OCI-LY3 (cell line): ENCODE results near the gene ODAD2.
"Not testable (repeated sequence)": the region's sequence is repeated elsewhere in the genome, so short reads cannot be mapped to it uniquely, and the experiment has no call there.

Source experiments
- H2AFZ ChIP-seq: fragments of 200-600, 300-600 bp; shearing (Covaris generic); 2 replicates; pipeline ENCODE4 v1.6.0; 2014; ENCODE audit warnings: antibody characterized with exemption, low read depth, low read length
- H3K27ac ChIP-seq: fragments of 200-600, 300-600 bp; sonication (generic); 2 replicates; pipeline ENCODE4 v1.5.1; 2014; ENCODE audit warnings: mild to moderate bottlenecking, low read length, moderate library complexity, mixed read lengths
- H3K27me3 ChIP-seq: fragments of 200-600, 300-600 bp; sonication (generic); 2 replicates; pipeline ENCODE4 v1.6.1; 2014; ENCODE audit warnings: low read depth, low read length, mixed read lengths
- H3K36me3 ChIP-seq: fragments of 200-600, 300-600 bp; sonication (generic); replicated peaks from 2 replicates; pipeline ENCODE3; 2014; ENCODE audit warnings: low read depth, low read length, mixed read lengths
- H3K4me1 ChIP-seq: fragments of 300-600, 200-600 bp; sonication (generic); 2 replicates; pipeline ENCODE4 v1.6.1; 2014; ENCODE audit warnings: low read length, mixed read lengths
- H3K4me2 ChIP-seq: fragments of 200-600, 300-600 bp; sonication (generic); 2 replicates; pipeline ENCODE4 v1.6.1; 2014; ENCODE audit warnings: low read length, mixed read lengths
- H3K4me3 ChIP-seq: fragments of 300-600, 200-600 bp; sonication (generic); 2 replicates; pipeline ENCODE4 v1.5.1; 2014; ENCODE audit warnings: antibody characterized with exemption, mild to moderate bottlenecking, low read length, moderate library complexity
- H3K79me2 ChIP-seq: fragments of 300-600, 200-600 bp; shearing (Covaris generic); 2 replicates; pipeline ENCODE4 v1.6.1; 2014; ENCODE audit warnings: mild to moderate bottlenecking, low read length, mixed read lengths
- H3K9ac ChIP-seq: fragments of 300-600, 200-600 bp; shearing (Covaris generic); 2 replicates; pipeline ENCODE4 v1.6.0; 2014; ENCODE audit warnings: mild to moderate bottlenecking, low read length, moderate library complexity
- H3K9me3 ChIP-seq: fragments of 200-600, 300-600 bp; shearing (Covaris generic); 2 replicates; pipeline ENCODE4 v1.6.1; 2014; ENCODE audit warnings: low read length, mixed read lengths; ENCODE audit not compliant: insufficient read depth
- H4K20me1 ChIP-seq: fragments of 200-600, 300-600 bp; sonication (generic); 2 replicates; pipeline ENCODE4 v1.6.1; 2016; ENCODE audit warnings: low read length, mixed read lengths; ENCODE audit not compliant: insufficient read depth
- EZH2phosphoT487 ChIP-seq: fragments of 200-600 bp; shearing (Covaris generic); IDR thresholded peaks from 2 replicates; pipeline ENCODE4 v1.6.1; 2018; ENCODE audit warnings: antibody characterized with exemption, mixed run types, low read depth
- TF ChIP-seq, protein P1 (sequence below): fragments of 200-600, 300-600 bp; sonication (generic); IDR thresholded peaks from 2 replicates; pipeline ENCODE4 v1.5.1; 2014; ENCODE audit warnings: antibody characterized with exemption, low read length, low read depth

Gene ODAD2

DNA sequence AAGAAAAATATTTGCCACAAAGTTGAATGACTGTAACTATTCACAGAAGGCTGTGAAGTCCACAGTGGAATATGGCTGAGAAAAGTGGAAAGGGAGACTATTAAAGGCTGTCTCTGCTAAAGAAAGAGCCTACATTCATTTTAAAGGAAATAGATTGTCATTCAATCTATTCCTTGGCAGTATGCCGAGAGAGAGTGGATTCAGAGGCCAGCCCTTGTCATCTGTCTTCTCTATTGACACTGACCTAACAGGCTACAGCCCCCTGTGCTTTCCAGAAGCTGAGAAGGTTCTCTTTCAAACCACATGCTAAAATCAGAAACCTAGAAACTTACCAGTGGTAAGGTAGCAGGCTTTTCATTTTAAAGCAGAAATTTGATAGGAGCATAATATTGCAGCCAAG, 12.1 kb downstream of the ODAD2 start:
- Histone ChIP-seq H4K20me1 (no peaks in the 10 kb centered on the region), H3K36me3 (no peaks in the 10 kb centered on the region), H3K79me2 (no peaks in the 10 kb centered on the region), H3K9ac (no peak overlapping the region), H3K9me3 (no peaks in the 10 kb centered on the region), H2AFZ (no peak overlapping the region), H3K4me2 (peak overlapping the region; percentile 12; the same call in 1 of the 2 replicates), H3K27ac (no peak overlapping the region), H3K4me3 (no peak overlapping the region), H3K27me3 (no peaks in the 10 kb centered on the region), H3K4me1 (peaks cover 7% of the 10 kb centered on the region)
- no peak for TF ChIP-seq EZH2phosphoT487
- TF ChIP-seq, protein P1, sequence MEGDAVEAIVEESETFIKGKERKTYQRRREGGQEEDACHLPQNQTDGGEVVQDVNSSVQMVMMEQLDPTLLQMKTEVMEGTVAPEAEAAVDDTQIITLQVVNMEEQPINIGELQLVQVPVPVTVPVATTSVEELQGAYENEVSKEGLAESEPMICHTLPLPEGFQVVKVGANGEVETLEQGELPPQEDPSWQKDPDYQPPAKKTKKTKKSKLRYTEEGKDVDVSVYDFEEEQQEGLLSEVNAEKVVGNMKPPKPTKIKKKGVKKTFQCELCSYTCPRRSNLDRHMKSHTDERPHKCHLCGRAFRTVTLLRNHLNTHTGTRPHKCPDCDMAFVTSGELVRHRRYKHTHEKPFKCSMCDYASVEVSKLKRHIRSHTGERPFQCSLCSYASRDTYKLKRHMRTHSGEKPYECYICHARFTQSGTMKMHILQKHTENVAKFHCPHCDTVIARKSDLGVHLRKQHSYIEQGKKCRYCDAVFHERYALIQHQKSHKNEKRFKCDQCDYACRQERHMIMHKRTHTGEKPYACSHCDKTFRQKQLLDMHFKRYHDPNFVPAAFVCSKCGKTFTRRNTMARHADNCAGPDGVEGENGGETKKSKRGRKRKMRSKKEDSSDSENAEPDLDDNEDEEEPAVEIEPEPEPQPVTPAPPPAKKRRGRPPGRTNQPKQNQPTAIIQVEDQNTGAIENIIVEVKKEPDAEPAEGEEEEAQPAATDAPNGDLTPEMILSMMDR: no peak

DNA sequence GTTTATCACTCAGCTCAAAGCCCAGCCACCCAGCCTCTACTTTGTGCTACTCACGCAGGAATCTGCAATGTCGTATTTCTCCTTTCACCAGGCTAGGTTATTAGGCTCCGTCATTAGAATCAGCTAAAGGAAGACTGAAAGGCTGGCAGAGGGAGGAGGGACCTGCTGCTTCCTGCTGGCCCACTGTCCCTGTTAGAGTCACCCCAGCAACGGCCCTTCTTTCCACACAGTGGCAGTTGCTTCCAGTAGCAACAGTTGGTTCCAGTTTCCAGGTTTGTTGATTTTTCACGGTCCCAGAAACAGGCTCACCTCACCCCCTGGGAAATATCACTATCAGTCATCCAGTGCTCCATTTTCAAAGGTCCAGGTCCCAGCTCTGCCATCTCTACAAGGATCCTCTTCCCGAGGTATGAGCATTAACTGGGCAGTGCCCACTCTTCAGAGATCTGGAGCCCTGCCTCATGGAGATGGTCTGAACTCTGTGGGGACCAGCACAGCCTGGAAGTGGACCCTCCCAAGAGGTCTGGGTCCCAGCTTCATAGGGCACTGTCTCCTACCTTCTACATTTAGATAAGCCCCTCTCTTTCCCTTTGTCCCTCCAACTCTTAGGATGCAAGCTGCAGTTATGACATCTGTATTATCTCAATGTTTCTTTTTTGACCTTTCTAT, 15.9 kb downstream of the ODAD2 start:
- no peaks in the 10 kb centered on the region for H3K9me3 ChIP-seq
- H3K79me2 ChIP-seq: no peaks in the 10 kb centered on the region
- no peaks in the 10 kb centered on the region for H4K20me1 ChIP-seq
- H3K4me1 ChIP-seq: peaks cover 7% of the 10 kb centered on the region
- no peak overlapping the region for H3K27ac ChIP-seq
- no peak overlapping the region for H3K4me3 ChIP-seq
- TF ChIP-seq, protein P1: no peak
- no peak for TF ChIP-seq EZH2phosphoT487
- no peaks in the 10 kb centered on the region for H3K27me3 ChIP-seq
- H3K9ac ChIP-seq: no peak overlapping the region
- H3K36me3 ChIP-seq: no peaks in the 10 kb centered on the region
- H2AFZ ChIP-seq: no peak overlapping the region
- no peak overlapping the region for H3K4me2 ChIP-seq

DNA sequence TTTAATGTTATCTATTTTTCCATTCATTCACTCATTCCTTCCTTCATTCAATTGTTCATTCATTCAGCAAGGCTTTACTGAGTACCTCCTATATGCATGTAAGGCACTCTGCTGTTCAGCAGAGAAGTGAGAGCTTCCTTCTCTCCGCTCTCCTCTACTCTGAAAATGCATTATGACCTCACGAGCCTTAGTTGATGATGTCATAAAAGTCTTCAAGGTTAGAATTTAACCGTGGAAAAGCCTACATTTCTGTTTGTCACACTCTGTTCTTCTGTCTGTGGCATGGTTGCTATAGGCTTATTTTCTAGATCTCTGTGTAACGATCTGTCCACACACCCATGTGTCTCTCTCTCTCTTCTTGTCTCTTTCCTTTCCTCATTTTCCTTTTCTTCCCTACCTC, 17.1 kb downstream of the ODAD2 start:
- no peaks in the 10 kb centered on the region for H3K36me3 ChIP-seq
- no peaks in the 10 kb centered on the region for H3K27me3 ChIP-seq
- H3K27ac ChIP-seq: no peak overlapping the region
- H3K9me3 ChIP-seq: no peaks in the 10 kb centered on the region
- H3K9ac ChIP-seq: no peak overlapping the region
- no peaks in the 10 kb centered on the region; the same call in 1 of the 2 replicates for H3K4me1 ChIP-seq
- H3K4me2 ChIP-seq: no peak overlapping the region
- no peaks in the 10 kb centered on the region for H4K20me1 ChIP-seq
- TF ChIP-seq EZH2phosphoT487: no peak
- TF ChIP-seq, protein P1: no peak
- H3K4me3 ChIP-seq: no peak overlapping the region
- no peaks in the 10 kb centered on the region for H3K79me2 ChIP-seq
- no peak overlapping the region for H2AFZ ChIP-seq

DNA sequence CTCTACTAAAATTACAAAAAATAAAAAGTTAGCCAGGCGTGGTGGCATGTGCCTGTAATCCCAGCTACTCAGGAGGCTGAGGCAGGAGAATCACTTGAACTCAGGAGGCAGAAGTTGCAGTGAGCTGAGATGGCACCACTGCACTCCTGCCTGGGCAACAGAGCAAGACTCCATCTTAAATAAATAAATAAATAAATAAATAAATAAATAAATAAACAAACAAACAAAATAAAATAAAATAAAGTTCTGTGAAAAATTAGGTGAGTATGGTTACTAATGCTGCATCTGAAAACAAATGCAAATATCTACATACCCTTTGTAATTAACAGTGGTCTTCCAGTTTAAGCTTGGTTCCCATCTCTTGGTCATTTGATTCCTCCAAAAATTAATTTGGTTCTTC, 28.1 kb downstream of the ODAD2 start:
- H4K20me1 ChIP-seq, H3K4me3 ChIP-seq: not testable (repeated sequence)

DNA sequence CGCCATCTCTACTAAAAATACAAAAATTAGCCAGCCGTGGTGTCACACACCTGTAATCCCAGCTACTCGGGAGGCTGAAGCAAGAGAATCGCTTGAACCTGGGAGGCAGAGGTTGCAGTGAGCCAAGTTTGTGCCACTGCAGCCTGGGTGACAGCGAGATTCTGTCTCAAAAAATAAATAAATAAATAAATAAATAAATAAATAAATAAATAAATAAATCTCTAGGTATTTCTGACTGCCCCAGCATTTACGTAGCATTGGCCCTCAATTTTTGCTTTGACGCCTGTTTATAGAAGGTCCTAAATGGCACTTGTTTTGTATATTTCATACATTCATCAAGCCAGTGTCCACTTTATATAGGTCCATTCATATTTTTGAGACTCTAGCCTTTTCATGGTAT, 28.9 kb downstream of the ODAD2 start:
- not testable (repeated sequence) for H3K36me3 ChIP-seq, H3K4me2 ChIP-seq, H3K79me2 ChIP-seq, H3K9ac ChIP-seq, H3K4me1 ChIP-seq, H3K27ac ChIP-seq, H3K9me3 ChIP-seq, H4K20me1 ChIP-seq, H3K4me3 ChIP-seq, H3K27me3 ChIP-seq, H2AFZ ChIP-seq

More for the DNA sequence above, 28.1 kb downstream of the ODAD2 start:
- not testable (repeated sequence) for H3K9me3 ChIP-seq, H3K27me3 ChIP-seq, H3K79me2 ChIP-seq, H3K4me2 ChIP-seq, H2AFZ ChIP-seq, H3K9ac ChIP-seq, H3K27ac ChIP-seq, H3K4me1 ChIP-seq, H3K36me3 ChIP-seq
